ENCODE results near the gene YTHDF1.

DNA sequence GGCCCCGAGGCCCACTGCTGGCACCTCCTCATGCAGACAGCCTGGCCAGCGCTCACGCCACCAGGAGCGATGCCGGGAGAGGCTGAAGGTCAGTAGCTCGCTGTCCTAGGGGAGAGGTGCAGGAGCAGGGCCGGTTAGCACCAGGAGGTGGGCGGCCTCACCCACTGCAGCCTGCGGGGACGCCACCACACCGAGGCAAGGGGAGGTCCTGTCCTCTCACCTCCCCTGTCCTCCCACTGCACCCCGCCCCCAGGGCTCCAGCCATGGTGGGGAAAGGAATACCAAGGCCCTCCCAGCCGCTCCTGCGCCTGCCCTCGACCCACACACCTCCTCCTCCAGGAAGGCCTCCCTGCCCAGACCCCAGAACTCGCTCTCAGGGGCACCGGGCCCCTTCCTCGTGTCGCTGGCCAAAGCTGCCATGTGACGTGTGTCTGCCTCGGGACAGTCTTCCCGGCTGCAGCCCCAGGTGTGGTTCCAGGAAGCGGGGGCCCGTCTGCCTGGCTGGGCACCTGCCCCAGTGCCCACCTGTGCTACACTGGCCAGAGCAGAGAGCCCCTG, 31.8 kb upstream of the YTHDF1 start:
- TF ChIP-seq CTCF (IDR thresholded peaks at IDR 0.05) = no peak
- TF ChIP-seq POLR2A (IDR thresholded peaks at IDR 0.05) = no peak
- no peak for TF ChIP-seq POLR2AphosphoS5 (IDR thresholded peaks at IDR 0.05; ENCODE audit: insufficient read depth in 1 of 2, low read depth in 1 of 2)

Measured in vagina (tissue), 2 donors.